Superior temporal gyrus (tissue), 1 donor: ENCODE results near the gene ETNK2.

Experiments used
- DNase-seq: peaks from one replicate; pipeline ENCODE4 v3.0.0-alpha.2; 2016; ENCODE audit errors: extremely low spot score

ETNK2 gene

GRCh38 chr1:204147406-204148383 lies 4.1 kb downstream of the ETNK2 start:
- DNase-seq, result no peak

GRCh38 chr1:204146965-204147364 lies 4.9 kb downstream of the ETNK2 start:
- no peak for DNase-seq

DNA sequence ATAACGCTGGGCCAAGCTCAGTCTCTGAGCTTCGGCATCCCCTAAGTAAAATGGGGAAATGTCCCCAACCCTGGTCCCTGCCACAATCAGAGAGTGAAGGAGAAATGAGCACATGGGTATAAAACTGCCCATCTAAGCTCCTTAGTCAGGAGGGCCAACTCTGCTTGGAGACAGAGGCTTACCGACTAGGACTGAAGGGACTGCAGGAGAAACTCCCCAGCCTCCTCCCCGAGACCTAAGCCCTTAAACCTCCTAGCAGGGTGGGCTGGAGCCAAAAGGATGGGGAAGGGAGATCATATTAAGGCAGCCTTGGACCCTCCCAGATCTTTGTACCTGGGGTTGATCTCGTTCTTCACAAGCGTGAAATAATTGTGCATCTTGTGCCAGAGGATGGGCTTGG lies 5.5 kb downstream of the ETNK2 start:
- DNase-seq, result no peak

DNA sequence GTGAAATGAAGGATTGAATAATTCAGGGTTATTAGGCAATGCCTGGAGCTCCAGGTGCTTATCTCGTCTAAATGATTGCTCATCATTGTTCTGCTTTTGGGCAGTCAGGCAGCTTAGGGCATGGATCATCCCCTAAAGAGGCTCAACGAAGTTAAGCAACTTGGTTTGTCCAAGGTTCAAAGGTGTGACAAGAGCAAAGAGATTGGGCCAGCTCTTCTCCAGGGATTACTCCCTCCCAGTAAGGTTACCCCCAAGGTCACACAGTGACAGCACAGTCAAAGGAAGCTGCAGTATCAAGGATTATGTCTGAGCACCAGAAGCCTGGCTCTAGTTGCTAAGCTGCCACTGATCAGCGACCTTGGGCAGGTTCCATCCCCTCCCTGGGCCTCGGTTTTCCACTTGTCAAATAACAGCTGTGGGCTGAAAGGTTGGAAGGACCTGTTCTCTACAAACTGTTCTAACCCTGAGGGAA lies 6.8 kb downstream of the ETNK2 start:
- no peak for DNase-seq

- no peak for DNase-seq
Observed at GRCh38 chr1:204143276-204144041, 8.4 kb downstream of the ETNK2 start.

- no peak for DNase-seq
Observed at GRCh38 chr1:204142032-204142974, 9.5 kb downstream of the ETNK2 start.

- no peak for DNase-seq
Observed at GRCh38 chr1:204141131-204141530, 10.7 kb downstream of the ETNK2 start.

GRCh38 chr1:204139952-204140351 lies 11.9 kb downstream of the ETNK2 start:
- no peak for DNase-seq

- DNase-seq, result no peak
Observed at GRCh38 chr1:204139088-204139487, 12.8 kb downstream of the ETNK2 start.

- no peak for DNase-seq
Observed at GRCh38 chr1:204136814-204137213, 15.0 kb downstream of the ETNK2 start.

- DNase-seq, result no peak
Observed at GRCh38 chr1:204134103-204134502, 17.7 kb downstream of the ETNK2 start.

DNA sequence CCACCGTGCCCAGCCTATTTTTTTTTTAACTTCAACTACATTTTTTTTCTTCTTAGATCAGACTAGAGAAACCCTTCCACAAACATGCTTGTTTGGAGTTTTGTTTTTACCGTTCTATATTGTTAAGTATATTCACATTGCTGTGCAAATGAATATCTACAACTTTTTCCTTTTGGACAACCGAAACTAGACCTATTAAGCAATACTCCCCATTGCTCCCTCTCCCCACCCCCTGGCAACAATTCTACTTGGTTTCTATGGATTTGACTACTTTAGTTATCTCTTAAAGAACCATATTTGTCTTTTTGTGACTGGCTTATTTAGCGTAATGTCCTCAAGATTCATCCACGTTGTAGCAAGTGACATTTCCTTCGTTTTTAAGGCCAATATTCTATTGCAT lies 19.1 kb downstream of the ETNK2 start:
- DNase-seq, result no peak

DNA sequence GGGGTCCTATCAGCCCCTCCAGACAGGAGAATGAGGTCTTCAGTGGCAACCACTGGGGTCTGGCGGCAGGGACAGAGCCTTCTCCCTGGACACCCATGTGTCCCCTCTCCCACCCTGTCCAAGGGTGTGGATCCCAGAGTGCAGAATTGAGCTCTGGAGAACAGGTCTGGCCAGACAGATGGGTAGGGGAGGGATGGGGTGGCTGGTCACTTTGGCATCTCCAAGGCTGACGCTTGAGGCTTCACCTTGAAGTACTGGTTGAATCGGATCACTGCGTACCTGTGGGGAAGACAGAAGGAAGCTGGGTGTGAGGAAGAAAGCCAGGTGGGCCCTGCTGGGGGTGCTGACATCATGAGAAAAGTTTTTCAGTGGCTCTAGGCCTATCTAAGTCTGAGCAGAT lies 19.9 kb downstream of the ETNK2 start:
- DNase-seq, result no peak

- DNase-seq, result no peak
Observed at GRCh38 chr1:204130981-204131892, 20.6 kb downstream of the ETNK2 start.

DNA sequence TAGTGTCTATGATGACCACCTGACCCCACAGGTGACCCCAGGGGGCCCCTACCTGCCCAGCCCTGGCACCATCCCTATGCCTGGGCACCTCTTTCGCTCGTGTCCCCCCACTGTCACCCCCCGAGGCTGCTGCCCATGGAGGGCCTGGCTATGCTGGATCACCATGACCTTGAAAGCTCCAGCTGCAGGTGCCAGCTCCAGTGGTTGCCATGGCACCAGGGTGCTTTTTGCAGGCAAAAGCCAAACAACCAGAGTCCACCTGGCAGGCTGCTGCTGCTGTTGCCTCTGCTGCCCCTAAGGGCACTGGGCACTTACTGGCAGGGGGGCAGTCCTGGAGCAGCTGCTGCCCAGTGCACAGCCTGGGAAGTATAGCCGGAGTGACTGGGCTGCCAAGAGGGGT lies 21.7 kb downstream of the ETNK2 start:
- no peak for DNase-seq

- peak; percentile 65 for DNase-seq
Observed at GRCh38 chr1:204128964-204129896, 22.6 kb downstream of the ETNK2 start.

DNA sequence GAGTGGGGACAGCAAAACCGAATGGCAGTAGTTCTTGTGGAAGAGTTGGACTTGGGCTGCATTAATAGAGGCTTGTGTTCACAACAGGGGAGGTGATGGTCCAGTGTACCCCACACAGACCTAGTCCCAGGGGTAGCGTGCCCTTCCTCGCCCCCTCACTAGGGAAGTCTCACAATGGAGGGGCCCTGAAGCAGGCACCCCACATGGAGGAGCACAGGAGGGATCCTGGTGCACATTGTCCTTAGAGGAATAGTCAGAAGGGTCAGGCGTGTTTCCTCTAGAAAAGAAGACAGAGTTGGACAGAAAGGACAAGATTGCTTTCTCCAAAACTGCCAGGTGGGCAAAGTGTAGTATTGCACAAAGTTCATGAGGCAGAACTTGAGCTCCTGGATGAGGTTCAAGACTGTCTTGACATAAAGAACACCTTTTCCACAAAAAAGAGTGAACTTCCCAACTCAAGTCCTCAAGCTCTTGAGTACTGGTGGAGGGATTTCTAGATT lies 23.3 kb downstream of the ETNK2 start:
- DNase-seq, result no peak

GRCh38 chr1:204127597-204128242 lies 24.1 kb downstream of the ETNK2 start:
- peak; percentile 79 for DNase-seq

DNA sequence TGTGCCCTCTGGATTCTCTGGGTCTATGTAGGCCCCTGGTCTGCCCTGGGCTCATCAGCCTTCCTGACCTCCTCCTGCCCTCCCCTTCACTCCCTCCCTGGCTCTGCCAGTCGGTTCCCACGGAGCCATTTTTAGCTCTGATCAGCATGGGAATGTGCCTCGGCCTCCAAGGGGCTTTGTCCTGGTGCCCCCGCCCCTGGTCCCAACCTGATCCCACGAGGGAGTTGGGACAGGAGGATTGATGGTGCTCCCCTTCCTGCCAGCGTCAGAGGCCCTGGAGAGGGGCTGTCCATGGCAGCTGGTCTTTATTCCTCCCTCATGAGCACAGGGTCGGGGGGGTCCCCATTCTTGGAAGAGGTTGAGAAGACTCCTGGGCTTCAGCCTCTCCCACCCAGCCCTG lies 24.9 kb downstream of the ETNK2 start:
- no peak for DNase-seq
